ENCODE measurements around the gene MUSTN1. TPM values are rescaled to one million over a fixed set of nuclear protein-coding genes. Genes with fewer than 3 reads are reported as not detected.

The MUSTN1 gene
- polyA plus RNA-seq, 3 donors, result 0.75 to 1.4 (median 1.3) TPM

DNA sequence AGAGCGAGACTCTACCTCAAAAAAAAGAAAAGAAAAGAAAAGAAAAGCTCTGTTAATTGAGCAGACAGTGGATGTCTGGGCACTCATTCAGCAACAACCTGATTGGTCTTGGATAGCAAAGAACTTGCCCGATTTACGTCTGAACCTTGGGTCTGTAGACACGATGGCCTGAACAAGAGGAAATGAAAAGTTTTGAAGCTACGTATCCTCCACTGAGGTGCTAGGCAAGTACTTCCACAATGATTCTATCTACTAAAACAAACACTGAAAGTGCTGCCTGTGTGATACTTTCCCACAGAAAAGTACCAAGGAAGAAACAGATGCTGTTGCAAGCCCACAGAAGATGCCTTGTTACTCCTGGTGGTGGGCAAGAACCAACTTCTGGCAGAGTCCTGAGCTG, 21.8 kb upstream of the MUSTN1 start:
- no peak for DNase-seq

DNA sequence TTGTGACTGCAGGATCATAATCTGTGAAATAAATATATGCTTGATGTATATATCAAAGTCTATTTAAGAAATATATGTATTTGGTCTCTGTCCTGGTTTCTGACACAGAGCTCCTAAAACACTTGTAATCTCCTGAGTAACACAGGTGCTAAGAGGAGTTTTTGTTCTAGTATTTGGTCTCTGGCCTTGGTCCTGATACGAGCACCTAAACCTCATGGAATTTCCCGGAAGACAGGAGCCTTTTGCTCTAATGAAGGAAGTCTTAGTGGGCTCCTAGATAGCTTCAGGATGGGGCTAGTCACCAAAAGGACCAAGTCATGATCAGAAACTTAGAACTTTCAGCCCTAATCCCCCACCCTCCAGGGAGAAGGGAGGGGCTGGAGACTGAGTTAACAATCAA, 19.2 kb upstream of the MUSTN1 start:
- DNase-seq, result peak; percentile 24

GRCh38 chr3:52852419-52852818, 17.6 kb upstream of the MUSTN1 start:
- DNase-seq, result no peak

DNA sequence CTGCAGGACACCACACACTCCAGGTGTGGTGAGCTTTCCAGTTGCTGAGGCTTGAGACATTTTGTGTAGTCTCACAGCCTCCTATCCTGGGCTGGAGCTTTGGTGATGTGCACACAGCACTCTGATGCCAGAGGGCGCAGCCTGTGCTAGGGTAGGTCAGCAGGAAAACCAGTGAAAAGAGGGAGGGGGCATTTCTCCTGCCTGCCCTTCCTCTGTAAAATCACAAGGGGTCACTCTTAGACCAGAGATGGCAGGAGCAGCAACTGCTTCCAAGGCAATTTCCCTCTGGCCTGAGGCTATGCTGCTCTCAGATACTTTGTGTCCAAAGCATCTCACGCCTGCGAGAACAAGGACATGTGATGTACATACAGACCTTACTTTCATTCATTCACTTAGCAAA, 16.5 kb upstream of the MUSTN1 start:
- no peak for DNase-seq

DNA sequence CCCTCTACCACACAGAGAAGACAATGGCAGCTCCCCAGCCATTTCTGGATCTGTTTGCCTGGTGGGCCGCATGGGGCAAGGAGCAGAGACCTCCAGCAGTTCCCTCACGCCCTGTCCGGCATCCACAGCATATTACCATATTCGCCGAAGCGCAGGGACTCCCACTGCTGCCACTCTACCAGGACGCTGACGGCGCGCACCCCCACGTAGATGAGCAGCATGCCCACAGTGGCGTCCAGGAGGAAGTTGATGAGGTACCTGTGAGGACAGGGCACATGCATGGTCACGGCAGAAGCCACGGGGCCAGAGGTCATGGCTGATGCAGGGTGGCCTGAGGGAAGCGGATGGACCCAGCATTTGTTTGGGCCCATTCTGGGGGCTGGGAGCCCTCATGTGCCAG, 14.8 kb upstream of the MUSTN1 start:
- no peak for DNase-seq

DNA sequence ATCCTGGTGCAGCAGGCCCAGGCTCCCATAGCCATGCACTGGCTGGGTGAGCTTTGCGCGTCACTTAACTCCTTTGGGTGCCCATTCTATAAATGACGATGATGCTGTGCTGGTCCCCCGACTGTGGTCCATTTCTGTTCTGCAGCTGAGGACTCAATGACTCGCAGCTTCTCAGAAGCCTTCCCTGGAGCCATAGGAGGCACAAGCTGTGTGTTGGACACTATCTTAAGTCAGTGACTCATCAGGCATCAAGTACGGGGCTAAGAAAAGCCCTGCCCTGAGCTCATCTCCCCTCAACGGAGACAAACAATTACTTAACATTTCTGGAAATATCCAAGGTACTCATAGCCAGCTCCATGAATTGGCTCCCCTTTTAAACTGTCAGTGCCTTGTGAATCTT, 13.8 kb upstream of the MUSTN1 start:
- no peak for DNase-seq

GRCh38 chr3:52847726-52848125, 12.9 kb upstream of the MUSTN1 start:
- DNase-seq, result no peak

GRCh38 chr3:52847241-52847640, 12.4 kb upstream of the MUSTN1 start:
- DNase-seq, result no peak

GRCh38 chr3:52846432-52846965, 11.7 kb upstream of the MUSTN1 start:
- DNase-seq, result no peak

GRCh38 chr3:52845691-52846431, 11.0 kb upstream of the MUSTN1 start:
- no peak for DNase-seq

- no peak for DNase-seq
Measured at GRCh38 chr3:52845157-52845556, 10.3 kb upstream of the MUSTN1 start.

DNA sequence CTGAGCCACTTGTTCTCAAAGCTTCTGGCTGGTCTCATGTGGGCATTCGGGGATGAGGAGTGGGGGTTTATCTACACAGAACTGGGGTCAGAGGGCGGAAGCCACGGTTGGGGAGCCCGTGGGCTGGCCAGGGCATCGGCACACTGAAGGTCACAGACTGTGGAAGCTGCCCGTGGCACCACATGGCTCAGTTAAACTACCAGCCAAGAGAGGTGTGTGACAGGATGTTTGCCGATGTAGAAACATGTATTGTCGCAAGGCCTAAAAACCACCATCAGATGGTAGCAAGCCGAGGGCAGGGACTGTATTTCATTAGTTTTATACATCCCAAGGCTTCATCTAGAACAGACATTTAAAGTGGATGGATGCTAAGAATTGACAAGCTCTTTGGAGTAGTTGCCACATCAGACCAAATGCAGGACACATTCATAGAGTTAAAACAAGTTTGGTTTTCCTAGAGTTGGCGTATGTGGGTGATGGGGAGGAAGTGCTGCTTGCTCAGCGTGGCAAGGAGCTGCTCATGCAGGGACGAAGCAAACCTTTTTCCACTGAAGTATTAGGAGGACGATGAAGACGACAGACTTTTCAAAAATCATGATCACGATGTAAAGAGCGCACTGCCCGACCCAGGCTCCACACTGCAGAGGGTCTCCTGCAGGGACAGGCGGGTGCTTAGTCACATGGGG, 9.6 kb upstream of the MUSTN1 start:
- DNase-seq, result no peak

- DNase-seq, result no peak
Measured at GRCh38 chr3:52843881-52844280, 9.1 kb upstream of the MUSTN1 start.

DNA sequence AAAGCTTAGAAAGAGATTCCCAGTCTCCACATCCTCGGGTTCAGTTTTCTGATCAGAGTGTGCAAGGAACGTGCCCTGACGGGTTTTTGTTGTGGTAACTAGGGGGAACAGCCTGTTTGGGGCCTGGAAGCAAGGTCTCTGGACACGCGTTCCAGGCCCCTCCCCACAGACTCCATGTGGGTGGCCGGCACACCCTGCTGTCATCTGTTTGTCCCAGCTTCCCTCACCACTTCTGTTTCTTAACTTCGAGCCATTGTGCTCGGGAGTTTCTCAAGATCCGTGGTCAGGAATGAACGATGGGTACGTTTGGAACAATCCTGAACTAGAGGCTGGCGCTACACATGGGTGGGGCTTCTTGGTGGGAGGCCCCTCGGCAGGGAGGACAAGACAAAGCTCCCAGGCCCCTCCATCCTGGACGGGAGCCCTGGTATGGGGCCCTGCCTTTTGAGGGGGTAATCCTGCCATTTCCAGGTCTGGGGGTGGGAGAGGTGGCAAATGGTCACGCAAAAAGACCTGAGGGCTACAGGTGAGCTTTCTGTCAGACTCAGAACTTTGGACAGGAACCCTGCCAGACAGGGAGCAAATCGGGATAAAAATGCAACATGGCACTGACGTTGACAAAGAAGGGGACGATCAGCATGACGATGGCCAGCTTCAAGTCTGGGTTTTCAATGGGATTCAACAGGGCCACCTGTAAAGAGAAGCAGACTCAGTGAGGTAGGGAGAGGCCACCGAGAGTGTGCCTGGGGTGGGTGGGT, 8.5 kb upstream of the MUSTN1 start:
- no peak for DNase-seq

GRCh38 chr3:52842424-52842823, 7.6 kb upstream of the MUSTN1 start:
- no peak for DNase-seq

- no peak for DNase-seq
Measured at GRCh38 chr3:52841981-52842340, 7.1 kb upstream of the MUSTN1 start.

- DNase-seq, result no peak
Measured at GRCh38 chr3:52841211-52841980, 6.6 kb upstream of the MUSTN1 start.

GRCh38 chr3:52839892-52840545, 5.2 kb upstream of the MUSTN1 start:
- no peak for DNase-seq

DNA sequence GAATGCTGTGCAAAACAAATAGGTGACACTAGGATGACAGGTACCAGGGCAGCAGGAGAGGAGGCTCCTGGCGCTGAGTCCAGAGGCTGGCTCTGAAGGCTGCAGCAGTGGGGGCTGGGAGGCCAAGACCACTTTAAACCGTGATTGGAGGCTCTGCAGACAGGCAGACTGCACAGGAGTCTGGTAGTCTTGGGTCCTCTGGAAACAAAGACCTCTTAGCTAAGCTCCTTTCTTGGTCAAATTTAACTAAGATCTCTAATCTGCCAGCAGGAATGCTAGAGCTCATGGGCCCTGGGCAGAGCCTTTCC, 4.4 kb upstream of the MUSTN1 start:
- no peak for DNase-seq

DNA sequence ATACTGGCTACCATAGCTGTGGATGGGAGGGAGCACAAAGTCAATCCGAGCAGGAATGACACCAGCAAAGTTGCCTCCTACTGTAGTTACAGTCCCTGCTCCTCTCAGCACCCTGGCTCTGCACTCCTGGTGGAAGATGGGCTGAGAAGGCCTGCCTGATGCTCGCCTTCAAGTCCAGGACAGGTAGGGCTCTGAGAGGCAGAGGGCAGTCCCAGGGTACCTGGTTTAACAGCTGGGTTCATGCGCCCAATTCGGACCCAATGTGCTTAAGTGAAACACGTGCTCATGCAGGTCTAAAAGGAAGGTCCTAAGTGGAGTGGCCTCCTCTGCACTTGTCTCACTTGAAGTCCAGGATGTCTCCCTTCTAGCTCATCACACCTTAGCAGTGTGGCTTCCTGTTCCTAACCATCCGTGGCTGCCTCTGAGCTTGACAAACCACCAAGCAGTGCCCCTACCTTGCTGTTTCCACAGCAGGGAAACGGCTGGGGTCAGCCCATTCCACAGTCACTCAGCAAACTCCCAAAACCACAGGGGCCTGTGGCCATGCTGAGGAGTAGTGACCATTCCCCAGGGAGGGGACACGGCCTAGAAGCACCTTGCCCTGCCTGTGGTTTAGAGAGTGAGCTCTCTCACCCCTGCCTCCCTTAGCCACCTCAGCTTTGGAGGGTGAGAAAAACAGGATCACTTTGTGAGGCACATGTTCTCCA, 3.9 kb upstream of the MUSTN1 start:
- DNase-seq, result no peak

DNA sequence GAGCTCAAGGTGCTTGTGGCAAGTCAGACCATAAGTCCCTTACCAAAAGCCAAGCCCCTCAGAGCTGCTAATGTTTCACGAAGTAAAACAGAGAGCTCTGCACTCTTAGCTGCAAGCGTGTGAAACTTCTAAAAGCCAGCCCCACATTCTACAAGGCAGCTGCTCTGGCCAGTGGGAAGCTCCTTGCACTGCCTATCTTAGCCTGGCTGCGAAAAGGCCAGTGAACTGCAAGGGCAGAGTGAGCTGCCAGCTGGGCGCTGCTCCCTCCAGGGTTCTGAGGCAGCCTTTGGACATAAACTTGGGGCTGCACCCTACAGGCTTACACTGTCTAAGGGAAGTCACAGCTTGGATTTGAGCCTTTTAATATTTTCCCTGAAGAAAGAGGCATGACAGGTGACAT, 2.2 kb upstream of the MUSTN1 start:
- DNase-seq, result no peak

Data from renal pelvis (tissue), 4 donors.